Measurements from ENCODE around the gene SNX9. TPM values are rescaled to one million over a fixed set of nuclear protein-coding genes. Genes with fewer than 3 reads are reported as not detected.
A peak's percentile ranks its signal among the peaks of the same experiment; 100 is the strongest.

The SNX9 gene
- total RNA-seq, 2 donors from 2014 or later, result 83.5 to 94.6 TPM

GRCh38 chr6:157877149-157877548 lies 54.1 kb downstream of the SNX9 start:
- Mint-ChIP-seq H3K9me3 (peaks cover 0 to 2% of the 10 kb centered on the region in 2 donors), H3K4me3 (peak overlapping the region; percentile 62 to 70), H3K4me1 (ENCODE audit: low read depth) (peaks cover 76% of the 10 kb centered on the region), H3K27me3 (ENCODE audit: low read depth) (no peaks in the 10 kb centered on the region), H3K27ac (peak overlapping the region; percentile 49), H3K36me3 (ENCODE audit: insufficient read depth in 2 of 2) (peaks cover 18 to 59% of the 10 kb centered on the region in 2 donors)
- no peak for ATAC-seq (replicated peaks in 1 of 2)
- DNase-seq, result no peak

- H3K27ac Mint-ChIP-seq, result peak overlapping the region; percentile 49
- peaks cover 21 to 63% of the 10 kb centered on the region in 2 donors for H3K36me3 Mint-ChIP-seq (ENCODE audit: insufficient read depth in 2 of 2)
- peaks cover 78% of the 10 kb centered on the region for H3K4me1 Mint-ChIP-seq (ENCODE audit: low read depth)
- ATAC-seq (replicated peaks in 1 of 2) (peak; percentile 66 to 75), DNase-seq (peak in 1 of 2 donors; percentile 41)
- peaks cover 0 to 2% of the 10 kb centered on the region in 2 donors for H3K9me3 Mint-ChIP-seq
- H3K27me3 Mint-ChIP-seq (ENCODE audit: low read depth), result no peaks in the 10 kb centered on the region
- H3K4me3 Mint-ChIP-seq, result peak overlapping the region; percentile 62 to 70
These were observed 54.8 kb downstream of the SNX9 start for GRCh38 chr6:157877573-157878438.

GRCh38 chr6:157879034-157879872 lies 56.2 kb downstream of the SNX9 start:
- Mint-ChIP-seq H3K4me1 (ENCODE audit: low read depth) (peaks cover 84% of the 10 kb centered on the region), H3K27ac (no peak overlapping the region), H3K27me3 (ENCODE audit: low read depth) (no peaks in the 10 kb centered on the region), H3K36me3 (ENCODE audit: insufficient read depth in 2 of 2) (peaks cover 21 to 57% of the 10 kb centered on the region in 2 donors), H3K9me3 (peaks cover 0 to 3% of the 10 kb centered on the region in 2 donors), H3K4me3 (peak overlapping the region; percentile 32 to 43)
- ATAC-seq (replicated peaks in 1 of 2), result peak; percentile 39 to 69
- no peak for DNase-seq

DNA sequence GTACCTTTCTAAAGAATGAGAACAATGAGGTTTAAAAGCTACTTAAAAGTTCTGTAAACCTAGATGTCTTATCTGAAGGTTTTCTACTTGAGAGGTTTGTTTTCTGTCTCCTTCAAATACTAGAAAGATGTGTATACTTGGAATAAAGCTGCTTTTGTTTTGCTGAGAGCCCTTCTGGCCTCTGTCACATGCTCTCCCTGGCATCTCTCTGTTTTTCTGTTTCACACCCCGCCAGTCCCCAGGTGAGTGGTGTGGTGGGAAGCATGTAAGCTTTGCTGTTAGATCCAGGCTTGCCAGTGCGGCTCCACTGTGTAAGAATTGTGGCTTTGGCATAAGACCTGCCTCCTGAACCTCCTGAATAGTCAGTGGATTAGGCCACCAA lies 56.8 kb downstream of the SNX9 start:
- ATAC-seq (replicated peaks in 1 of 2), result peak; percentile 19 to 22
- DNase-seq, result no peak
- Mint-ChIP-seq H3K9me3 (peaks cover 0 to 3% of the 10 kb centered on the region in 2 donors), H3K27me3 (ENCODE audit: low read depth) (no peaks in the 10 kb centered on the region), H3K4me3 (peak overlapping the region; percentile 2 to 25), H3K4me1 (ENCODE audit: low read depth) (peaks cover 83% of the 10 kb centered on the region), H3K36me3 (ENCODE audit: insufficient read depth in 2 of 2) (peaks cover 21 to 52% of the 10 kb centered on the region in 2 donors), H3K27ac (no peak overlapping the region)

- Mint-ChIP-seq H3K4me3 (peak overlapping the region; percentile 15 to 20), H3K36me3 (ENCODE audit: insufficient read depth in 2 of 2) (peaks cover 18 to 47% of the 10 kb centered on the region in 2 donors)
These were observed 57.5 kb downstream of the SNX9 start for GRCh38 chr6:157880534-157880933.

GRCh38 chr6:157881342-157881741 lies 58.3 kb downstream of the SNX9 start:
- peaks cover 18 to 48% of the 10 kb centered on the region in 2 donors for H3K36me3 Mint-ChIP-seq (ENCODE audit: insufficient read depth in 2 of 2)
- H3K4me3 Mint-ChIP-seq, result peak overlapping the region in 1 of 2 donors; percentile 26
- peaks cover 0 to 3% of the 10 kb centered on the region in 2 donors for H3K9me3 Mint-ChIP-seq
- ATAC-seq (replicated peaks in 1 of 2) (no peak), DNase-seq (no peak)
- peaks cover 98% of the 10 kb centered on the region for H3K4me1 Mint-ChIP-seq (ENCODE audit: low read depth)
- H3K27me3 Mint-ChIP-seq (ENCODE audit: low read depth), result no peaks in the 10 kb centered on the region
- H3K27ac Mint-ChIP-seq, result peak overlapping the region; percentile 30

More at GRCh38 chr6:157880534-157880933, 57.5 kb downstream of the SNX9 start:
- Mint-ChIP-seq H3K9me3 (peaks cover 0 to 3% of the 10 kb centered on the region in 2 donors), H3K27ac (peak overlapping the region; percentile 2), H3K27me3 (ENCODE audit: low read depth) (no peaks in the 10 kb centered on the region), H3K4me1 (ENCODE audit: low read depth) (peaks cover 90% of the 10 kb centered on the region)
- no peak for DNase-seq
- no peak for ATAC-seq (replicated peaks in 1 of 2)

DNA sequence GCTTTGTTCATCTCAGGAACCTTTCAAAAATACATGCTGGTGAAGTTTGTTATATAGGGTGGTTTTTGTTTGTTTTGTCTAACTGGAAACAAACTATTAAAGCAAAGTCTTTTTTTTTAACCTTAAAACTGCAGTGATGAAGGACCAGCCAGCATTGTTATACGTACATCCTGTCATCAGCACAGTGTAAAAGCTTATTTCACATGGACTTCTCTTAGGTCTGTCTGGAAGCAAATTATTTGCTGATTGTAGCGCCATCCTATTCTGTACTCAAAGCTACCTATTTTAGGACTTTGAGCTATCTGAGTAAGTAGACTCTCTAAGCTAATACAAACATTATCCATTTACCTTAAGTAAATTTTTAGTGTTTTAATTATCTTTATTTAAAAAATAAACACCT lies 61.7 kb downstream of the SNX9 start:
- no peak for DNase-seq
- peaks cover 88% of the 10 kb centered on the region for H3K4me1 Mint-ChIP-seq (ENCODE audit: low read depth)
- peak overlapping the region; percentile 43 to 60 for H3K4me3 Mint-ChIP-seq
- H3K9me3 Mint-ChIP-seq, result peaks cover 2 to 3% of the 10 kb centered on the region in 2 donors
- no peaks in the 10 kb centered on the region for H3K27me3 Mint-ChIP-seq (ENCODE audit: low read depth)
- peaks cover 23 to 54% of the 10 kb centered on the region in 2 donors for H3K36me3 Mint-ChIP-seq (ENCODE audit: insufficient read depth in 2 of 2)
- ATAC-seq (replicated peaks in 1 of 2), result peak; percentile 6 to 7
- H3K27ac Mint-ChIP-seq, result peak overlapping the region; percentile 70

- Mint-ChIP-seq H3K4me3 (peak overlapping the region; percentile 45 to 57), H3K27ac (peak overlapping the region; percentile 96), H3K36me3 (ENCODE audit: insufficient read depth in 2 of 2) (peaks cover 22 to 52% of the 10 kb centered on the region in 2 donors), H3K9me3 (peaks cover 2 to 3% of the 10 kb centered on the region in 2 donors), H3K4me1 (ENCODE audit: low read depth) (peaks cover 86% of the 10 kb centered on the region), H3K27me3 (ENCODE audit: low read depth) (no peaks in the 10 kb centered on the region)
- peak; percentile 64 to 66 for DNase-seq
- peak; percentile 78 to 85 for ATAC-seq (replicated peaks in 1 of 2)
These were observed 62.3 kb downstream of the SNX9 start for GRCh38 chr6:157885211-157885788.

DNA sequence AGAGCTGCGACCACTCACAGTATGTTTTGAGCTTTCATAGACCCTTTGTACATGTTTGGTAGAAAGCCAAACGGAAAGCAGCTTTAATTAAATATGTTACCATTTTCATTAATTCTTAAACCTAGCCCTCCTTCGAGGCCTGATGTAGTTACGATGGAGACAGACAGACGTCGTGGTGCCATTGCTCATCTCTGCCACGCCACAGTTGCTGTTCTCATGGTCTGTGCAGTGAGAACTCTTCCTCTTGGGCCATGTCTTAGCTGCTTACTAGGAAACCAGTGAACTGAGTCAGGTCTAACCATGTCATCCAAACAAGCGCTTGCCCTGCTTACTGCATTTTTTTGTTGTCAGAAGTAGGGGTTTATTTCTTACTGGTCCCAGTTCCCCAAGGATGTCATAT lies 62.8 kb downstream of the SNX9 start:
- peak overlapping the region; percentile 96 for H3K27ac Mint-ChIP-seq
- DNase-seq (peak; percentile 56 to 71), ATAC-seq (replicated peaks in 1 of 2) (peak; percentile 86)
- peaks cover 86% of the 10 kb centered on the region for H3K4me1 Mint-ChIP-seq (ENCODE audit: low read depth)
- peaks cover 20 to 47% of the 10 kb centered on the region in 2 donors for H3K36me3 Mint-ChIP-seq (ENCODE audit: insufficient read depth in 2 of 2)
- peaks cover 2 to 3% of the 10 kb centered on the region in 2 donors for H3K9me3 Mint-ChIP-seq
- peak overlapping the region; percentile 45 to 57 for H3K4me3 Mint-ChIP-seq
- H3K27me3 Mint-ChIP-seq (ENCODE audit: low read depth), result no peaks in the 10 kb centered on the region

DNA sequence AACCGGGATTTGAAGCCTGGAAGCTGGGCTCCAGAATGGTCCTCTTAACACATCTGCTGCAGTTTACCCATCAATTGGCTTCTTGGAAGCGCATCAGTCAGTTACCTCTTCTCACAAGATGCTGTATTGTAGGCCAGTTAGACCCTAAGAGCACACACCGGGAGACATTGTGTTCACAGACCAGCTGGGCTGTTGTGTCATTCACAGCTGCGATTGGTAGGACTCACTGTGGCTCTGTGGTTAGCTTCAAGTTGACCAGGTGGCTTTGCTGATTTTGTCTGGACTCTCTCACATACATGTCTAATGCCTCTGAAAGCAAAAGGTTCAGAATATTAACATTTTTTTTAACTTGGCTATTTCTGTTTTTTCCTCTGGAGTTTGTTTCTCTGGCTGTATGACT lies 64.8 kb downstream of the SNX9 start:
- peaks cover 20 to 37% of the 10 kb centered on the region in 2 donors for H3K36me3 Mint-ChIP-seq (ENCODE audit: insufficient read depth in 2 of 2)
- H3K4me3 Mint-ChIP-seq, result no peak overlapping the region
- DNase-seq (no peak), ATAC-seq (replicated peaks in 1 of 2) (no peak)
- peak overlapping the region; percentile 56 for H3K27ac Mint-ChIP-seq
- peaks cover 87% of the 10 kb centered on the region for H3K4me1 Mint-ChIP-seq (ENCODE audit: low read depth)
- H3K27me3 Mint-ChIP-seq (ENCODE audit: low read depth), result no peaks in the 10 kb centered on the region
- peaks cover 2% of the 10 kb centered on the region in 2 donors for H3K9me3 Mint-ChIP-seq

- peaks cover 0 to 2% of the 10 kb centered on the region in 2 donors for H3K9me3 Mint-ChIP-seq
- H3K27me3 Mint-ChIP-seq (ENCODE audit: low read depth), result no peaks in the 10 kb centered on the region
- DNase-seq (no peak), ATAC-seq (replicated peaks in 1 of 2) (peak; percentile 21 to 31)
- H3K4me1 Mint-ChIP-seq (ENCODE audit: low read depth), result peaks cover 59% of the 10 kb centered on the region
- peak overlapping the region; percentile 45 for H3K27ac Mint-ChIP-seq
- H3K4me3 Mint-ChIP-seq, result peak overlapping the region; percentile 62 to 81
- H3K36me3 Mint-ChIP-seq (ENCODE audit: insufficient read depth in 2 of 2), result peaks cover 23 to 36% of the 10 kb centered on the region in 2 donors
These were observed 68.7 kb downstream of the SNX9 start for GRCh38 chr6:157891544-157892362.

GRCh38 chr6:157892363-157892877 lies 69.4 kb downstream of the SNX9 start:
- peak overlapping the region; percentile 62 to 81 for H3K4me3 Mint-ChIP-seq
- no peaks in the 10 kb centered on the region for H3K27me3 Mint-ChIP-seq (ENCODE audit: low read depth)
- H3K9me3 Mint-ChIP-seq, result peaks cover 0 to 2% of the 10 kb centered on the region in 2 donors
- ATAC-seq (replicated peaks in 1 of 2) (peak; percentile 63 to 65), DNase-seq (peak in 1 of 2 donors; percentile 28)
- H3K4me1 Mint-ChIP-seq (ENCODE audit: low read depth), result peaks cover 52% of the 10 kb centered on the region
- peak overlapping the region; percentile 72 for H3K27ac Mint-ChIP-seq
- H3K36me3 Mint-ChIP-seq (ENCODE audit: insufficient read depth in 2 of 2), result peaks cover 24 to 29% of the 10 kb centered on the region in 2 donors

Measured in activated T-cell treated with anti-CD3 and anti-CD28 coated beads, Interleukin-2, amount 50 U/mL, for 72 hours (primary cell).